ENCODE results near the gene AKR7A2. TPM values are rescaled to one million over a fixed set of nuclear protein-coding genes. Genes with fewer than 3 reads are reported as not detected.
"Not testable (repeated sequence)": the region's sequence is repeated elsewhere in the genome, so short reads cannot be mapped to it uniquely, and the experiment has no call there.

The AKR7A2 gene
- total RNA-seq, 1 donor from 2014 or later = 53.7 TPM

GRCh38 chr1:19257178-19257914, 54.6 kb downstream of the AKR7A2 start:
- Mint-ChIP-seq H3K27me3 (ENCODE audit: low read depth) (no peaks in the 10 kb centered on the region), H3K9me3 (no peaks in the 10 kb centered on the region), H3K4me3 (no peak overlapping the region), H3K36me3 (peaks cover 12% of the 10 kb centered on the region), H3K27ac (no peak overlapping the region), H3K4me1 (peaks cover 14% of the 10 kb centered on the region)
- no peak for DNase-seq (ENCODE audit: low spot score in 2 of 2, unreplicated experiment in 2 of 2)
- TF ChIP-seq CTCF (IDR thresholded peaks at IDR 0.05; ENCODE audit: unreplicated experiment) = no peak

- not testable (repeated sequence) for H3K9me3 Mint-ChIP-seq; H3K4me3 Mint-ChIP-seq; H3K27me3 Mint-ChIP-seq (ENCODE audit: low read depth); DNase-seq (ENCODE audit: low spot score in 2 of 2, unreplicated experiment in 2 of 2); H3K27ac Mint-ChIP-seq
- peaks cover 17% of the 10 kb centered on the region for H3K4me1 Mint-ChIP-seq
- peaks cover 12% of the 10 kb centered on the region for H3K36me3 Mint-ChIP-seq
Measured at GRCh38 chr1:19256301-19256700, 55.6 kb downstream of the AKR7A2 start.

- H3K36me3 Mint-ChIP-seq = peaks cover 12% of the 10 kb centered on the region
- no peak for DNase-seq (ENCODE audit: low spot score in 2 of 2, unreplicated experiment in 2 of 2)
- no peaks in the 10 kb centered on the region for H3K9me3 Mint-ChIP-seq
Measured at GRCh38 chr1:19255288-19255687, 56.7 kb downstream of the AKR7A2 start.

GRCh38 chr1:19254416-19254815, 57.5 kb downstream of the AKR7A2 start:
- Mint-ChIP-seq H3K4me3 (no peak overlapping the region), H3K27ac (no peak overlapping the region), H3K4me1 (peaks cover 26% of the 10 kb centered on the region), H3K9me3 (no peaks in the 10 kb centered on the region), H3K27me3 (ENCODE audit: low read depth) (no peaks in the 10 kb centered on the region), H3K36me3 (peaks cover 8% of the 10 kb centered on the region)
- no peak for TF ChIP-seq CTCF (IDR thresholded peaks at IDR 0.05; ENCODE audit: unreplicated experiment)
- no peak for DNase-seq (ENCODE audit: low spot score in 2 of 2, unreplicated experiment in 2 of 2)

More at GRCh38 chr1:19255288-19255687, 56.7 kb downstream of the AKR7A2 start:
- H3K4me1 Mint-ChIP-seq = peaks cover 23% of the 10 kb centered on the region
- H3K27ac Mint-ChIP-seq = no peak overlapping the region
- H3K27me3 Mint-ChIP-seq (ENCODE audit: low read depth) = no peaks in the 10 kb centered on the region
- TF ChIP-seq CTCF (IDR thresholded peaks at IDR 0.05; ENCODE audit: unreplicated experiment) = no peak
- H3K4me3 Mint-ChIP-seq = no peak overlapping the region

Other genes starting within 250 kb of the AKR7A2 start
- gene UBR4, start 101.9 kb downstream of the AKR7A2 start, total RNA-seq = 206 to 222 TPM (median 215 TPM) in 3 replicates
- gene EMC1, start 60.6 kb downstream of the AKR7A2 start, total RNA-seq = 63.1 to 68.5 TPM (median 63.8 TPM) in 3 replicates
- gene MRTO4, start 60.3 kb downstream of the AKR7A2 start, total RNA-seq = 32.0 to 36.0 TPM (median 34.1 TPM) in 3 replicates
- gene AKR7A3, start 23.4 kb downstream of the AKR7A2 start, total RNA-seq = 2.5 to 3.1 TPM (median 2.8 TPM) in 3 replicates
- 20.7 to 23.3 TPM (median 20.9 TPM) in 3 replicates for gene SLC66A1, start 182 bp upstream of the AKR7A2 start, total RNA-seq
- gene CAPZB, start 173.4 kb upstream of the AKR7A2 start, total RNA-seq = 192 to 209 TPM (median 204 TPM) in 3 replicates

Measured in mesothelial cell of epicardium (in vitro differentiated cells).